WERI-Rb-1 (cell line): Measurements from ENCODE around the gene ETS2.

Source experiments
- DNase-seq: peaks from one replicate; pipeline ENCODE4 v3.0.0-alpha.2; 2020
- H3K27ac ChIP-seq: fragments of 250-450 bp; sonication (Bioruptor Pico); 2 replicates; pipeline ENCODE4 v1.5.1; 2020; ENCODE audit warnings: mild to moderate bottlenecking, moderate library complexity
- H3K27me3 ChIP-seq: fragments of 250-450 bp; sonication (Bioruptor Pico); 2 replicates; pipeline ENCODE4 v1.5.1; 2021; ENCODE audit warnings: mild to moderate bottlenecking, low read depth, moderate library complexity; ENCODE audit not compliant: insufficient read depth, severe bottlenecking
- H3K36me3 ChIP-seq: fragments of 250-450 bp; sonication (Bioruptor Pico); 2 replicates; pipeline ENCODE4 v1.5.1; 2020; ENCODE audit warnings: mild to moderate bottlenecking, moderate library complexity
- H3K4me3 ChIP-seq: 2 replicates; pipeline ENCODE4 v1.5.1; 2011; ENCODE audit warnings: low read depth, mild to moderate bottlenecking, control low read depth, low read length
- H3K9me3 ChIP-seq: fragments of 250-450 bp; sonication (Bioruptor Pico); 2 replicates; pipeline ENCODE4 v1.5.1; 2021; ENCODE audit warnings: mild to moderate bottlenecking, moderate library complexity; ENCODE audit not compliant: severe bottlenecking
- TF ChIP-seq, protein P1 (sequence below): IDR thresholded peaks from 2 replicates; pipeline ENCODE4 v1.5.1; 2011; ENCODE audit warnings: low read depth, mild to moderate bottlenecking, control low read depth, inconsistent platforms, low read length

Gene ETS2

DNA sequence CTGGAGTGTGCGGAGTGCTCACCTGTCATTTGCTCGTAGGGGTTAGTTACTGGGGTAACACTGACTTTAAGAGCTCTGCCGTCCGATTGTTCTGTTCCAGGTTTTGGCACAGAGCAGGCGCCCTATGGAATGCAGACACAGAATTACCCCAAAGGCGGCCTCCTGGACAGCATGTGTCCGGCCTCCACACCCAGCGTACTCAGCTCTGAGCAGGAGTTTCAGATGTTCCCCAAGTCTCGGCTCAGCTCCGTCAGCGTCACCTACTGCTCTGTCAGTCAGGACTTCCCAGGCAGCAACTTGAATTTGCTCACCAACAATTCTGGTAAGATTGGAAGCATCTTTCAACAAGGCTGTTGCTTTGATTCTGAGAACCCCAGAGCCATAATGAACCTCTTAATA is 12.6 kb downstream of the ETS2 start:
- Histone ChIP-seq H3K27ac (no peak overlapping the region), H3K36me3 (peaks cover 89% of the 10 kb centered on the region), H3K4me3 (no peak overlapping the region), H3K27me3 (no peaks in the 10 kb centered on the region), H3K9me3 (no peaks in the 10 kb centered on the region)
- no peak for DNase-seq
- TF ChIP-seq, protein P1, sequence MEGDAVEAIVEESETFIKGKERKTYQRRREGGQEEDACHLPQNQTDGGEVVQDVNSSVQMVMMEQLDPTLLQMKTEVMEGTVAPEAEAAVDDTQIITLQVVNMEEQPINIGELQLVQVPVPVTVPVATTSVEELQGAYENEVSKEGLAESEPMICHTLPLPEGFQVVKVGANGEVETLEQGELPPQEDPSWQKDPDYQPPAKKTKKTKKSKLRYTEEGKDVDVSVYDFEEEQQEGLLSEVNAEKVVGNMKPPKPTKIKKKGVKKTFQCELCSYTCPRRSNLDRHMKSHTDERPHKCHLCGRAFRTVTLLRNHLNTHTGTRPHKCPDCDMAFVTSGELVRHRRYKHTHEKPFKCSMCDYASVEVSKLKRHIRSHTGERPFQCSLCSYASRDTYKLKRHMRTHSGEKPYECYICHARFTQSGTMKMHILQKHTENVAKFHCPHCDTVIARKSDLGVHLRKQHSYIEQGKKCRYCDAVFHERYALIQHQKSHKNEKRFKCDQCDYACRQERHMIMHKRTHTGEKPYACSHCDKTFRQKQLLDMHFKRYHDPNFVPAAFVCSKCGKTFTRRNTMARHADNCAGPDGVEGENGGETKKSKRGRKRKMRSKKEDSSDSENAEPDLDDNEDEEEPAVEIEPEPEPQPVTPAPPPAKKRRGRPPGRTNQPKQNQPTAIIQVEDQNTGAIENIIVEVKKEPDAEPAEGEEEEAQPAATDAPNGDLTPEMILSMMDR: no peak

DNA sequence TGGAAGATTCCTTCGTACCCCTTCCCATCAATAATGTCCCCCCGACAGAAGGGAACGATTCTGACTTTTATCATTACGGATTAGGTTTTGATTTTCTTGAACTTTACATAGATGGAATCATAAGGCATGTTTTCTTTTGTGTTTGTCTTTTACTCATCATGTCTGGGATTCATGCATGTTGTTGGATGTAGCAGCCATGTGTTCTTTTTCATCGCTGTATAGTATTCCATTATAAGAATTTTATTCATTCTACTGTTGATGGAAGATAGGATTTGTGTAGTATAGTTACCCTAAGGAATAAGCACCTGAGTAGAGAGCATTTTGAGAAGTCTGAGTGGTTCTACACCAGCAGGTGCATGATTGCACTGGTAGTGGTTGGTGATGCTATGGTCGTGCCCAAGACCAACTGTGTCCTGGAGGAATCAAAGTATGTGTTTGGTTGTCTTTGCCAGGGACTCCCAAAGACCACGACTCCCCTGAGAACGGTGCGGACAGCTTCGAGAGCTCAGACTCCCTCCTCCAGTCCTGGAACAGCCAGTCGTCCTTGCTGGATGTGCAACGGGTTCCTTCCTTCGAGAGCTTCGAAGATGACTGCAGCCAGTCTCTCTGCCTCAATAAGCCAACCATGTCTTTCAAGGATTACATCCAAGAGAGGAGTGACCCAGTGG is 13.5 kb downstream of the ETS2 start:
- TF ChIP-seq, protein P1: no peak
- no peak overlapping the region for H3K27ac ChIP-seq
- no peak for DNase-seq
- no peaks in the 10 kb centered on the region for H3K9me3 ChIP-seq
- peaks cover 91% of the 10 kb centered on the region for H3K36me3 ChIP-seq
- H3K4me3 ChIP-seq: no peak overlapping the region
- H3K27me3 ChIP-seq: no peaks in the 10 kb centered on the region

DNA sequence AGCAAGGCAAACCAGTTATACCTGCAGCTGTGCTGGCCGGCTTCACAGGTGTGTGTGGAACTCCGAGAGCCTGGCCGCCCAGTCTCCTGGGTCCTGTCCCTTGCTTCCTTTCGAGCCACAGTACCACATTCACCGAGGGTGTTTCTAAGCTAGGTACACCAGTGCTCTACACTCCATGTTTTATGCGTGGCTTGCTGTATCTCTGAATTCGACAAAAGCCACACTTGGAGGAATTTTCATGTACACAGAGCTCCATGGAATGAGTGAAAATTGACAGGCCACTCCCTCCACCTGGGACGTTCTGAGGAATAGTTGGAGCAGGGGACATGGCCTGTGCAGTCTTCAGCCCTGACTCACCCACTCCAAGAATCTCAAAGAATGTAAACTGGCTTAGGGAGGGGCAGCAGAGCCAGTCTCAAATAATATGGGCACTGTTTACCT is 14.0 kb downstream of the ETS2 start:
- no peaks in the 10 kb centered on the region for H3K9me3 ChIP-seq
- H3K27ac ChIP-seq: no peak overlapping the region
- H3K4me3 ChIP-seq: no peak overlapping the region
- H3K36me3 ChIP-seq: peaks cover 85% of the 10 kb centered on the region
- TF ChIP-seq, protein P1: no peak
- no peaks in the 10 kb centered on the region for H3K27me3 ChIP-seq
- DNase-seq: no peak

DNA sequence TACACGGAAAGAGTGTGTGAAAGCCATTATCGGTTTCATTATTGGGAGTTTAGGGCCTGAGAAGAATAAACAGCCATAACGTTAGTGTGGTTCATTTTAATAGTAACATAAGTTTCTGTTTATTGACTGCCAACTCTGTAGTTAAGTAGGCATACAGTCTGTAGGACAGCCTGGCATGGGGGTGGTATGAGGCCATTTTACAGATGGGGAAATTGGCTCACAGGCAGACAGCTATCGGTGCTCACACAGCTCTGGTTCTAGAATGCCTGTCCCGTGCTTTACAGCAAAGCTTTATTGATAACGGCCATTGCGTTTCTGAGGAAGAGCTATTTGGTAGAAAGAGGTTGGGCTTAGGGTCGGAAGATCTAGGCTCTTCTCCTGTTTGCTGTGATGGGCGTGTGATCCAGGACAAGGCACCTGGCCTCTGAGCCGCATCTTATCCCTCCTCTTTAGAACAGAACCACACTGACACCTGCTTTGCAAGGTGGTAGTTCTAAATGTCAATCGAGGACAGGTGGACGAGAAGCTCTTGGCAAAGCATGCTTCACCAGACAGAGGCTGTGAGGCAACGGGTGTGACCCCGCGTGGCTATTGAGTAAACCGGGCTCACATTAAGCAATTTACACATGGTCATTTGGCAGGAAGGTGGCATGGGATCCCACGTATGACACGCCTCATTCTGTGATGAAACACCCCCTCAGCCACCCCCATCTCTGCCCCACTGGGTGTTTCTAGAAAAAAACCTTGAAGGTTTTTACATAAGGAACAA is 14.9 kb downstream of the ETS2 start:
- no peaks in the 10 kb centered on the region for H3K9me3 ChIP-seq
- no peak overlapping the region for H3K27ac ChIP-seq
- peaks cover 76% of the 10 kb centered on the region for H3K36me3 ChIP-seq
- DNase-seq: no peak
- no peak overlapping the region for H3K4me3 ChIP-seq
- no peaks in the 10 kb centered on the region for H3K27me3 ChIP-seq
- TF ChIP-seq, protein P1: no peak

DNA sequence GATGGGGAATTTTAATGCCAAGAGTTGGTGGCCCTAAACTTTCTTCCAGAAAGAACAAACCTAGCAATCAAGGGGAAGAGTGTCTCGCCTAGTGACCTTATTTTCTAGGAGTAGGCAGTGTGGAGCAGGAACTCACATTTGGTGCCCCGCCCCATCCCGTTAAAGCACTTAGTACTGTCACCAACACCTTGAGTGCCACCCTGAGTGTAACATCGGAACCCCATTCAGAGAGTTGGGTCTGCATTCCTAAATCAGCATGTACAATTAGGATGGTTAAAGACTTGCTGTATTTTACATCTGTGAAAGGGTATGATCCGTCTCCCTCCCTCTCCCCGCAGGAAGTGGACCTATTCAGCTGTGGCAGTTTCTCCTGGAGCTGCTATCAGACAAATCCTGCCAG is 15.5 kb downstream of the ETS2 start:
- DNase-seq: no peak
- H3K36me3 ChIP-seq: peaks cover 74% of the 10 kb centered on the region
- no peaks in the 10 kb centered on the region for H3K9me3 ChIP-seq
- TF ChIP-seq, protein P1: no peak
- H3K27ac ChIP-seq: no peak overlapping the region
- no peak overlapping the region for H3K4me3 ChIP-seq
- H3K27me3 ChIP-seq: no peaks in the 10 kb centered on the region
